Measurements from ENCODE around the gene ZFAND2A. TPM values are rescaled to one million over a fixed set of nuclear protein-coding genes. Genes with fewer than 3 reads are reported as not detected.
"Not testable (repeated sequence)": the region's sequence is repeated elsewhere in the genome, so short reads cannot be mapped to it uniquely, and the experiment has no call there.

ZFAND2A gene
- total RNA-seq, 4 donors from 2014 or later: 6.4 to 23.3 (median 14.0) TPM

GRCh38 chr7:1174881-1175596 lies 15.0 kb upstream of the ZFAND2A start:
- H3K27ac ChIP-seq: no peak overlapping the region
- H3K4me1 ChIP-seq: peaks cover 0 to 22% (median 5%) of the 10 kb centered on the region in 3 donors
- no peak overlapping the region for H3K4me3 ChIP-seq
- intact Hi-C loops (cut with DNase I): loop anchor here (10.0 kb wide), 1 partner anchor 180 kb away; no protein-coding TSS in a partner anchor
- H3K36me3 ChIP-seq: no peaks in the 10 kb centered on the region
- DNase-seq: no peak
- no peaks in the 10 kb centered on the region for H3K9me3 ChIP-seq
- H3K27me3 ChIP-seq: peaks cover 0 to 9% (median 0%) of the 10 kb centered on the region in 4 donors
- 88 to 96% methylated on average over 14 to 15 of the region's 29 CpGs for WGBS, 2 donors
- TF ChIP-seq POLR2A (IDR thresholded peaks at IDR 0.05): no peak
- no peak for TF ChIP-seq CTCF (IDR thresholded peaks at IDR 0.05)

- Histone ChIP-seq H3K27ac (no peak overlapping the region), H3K27me3 (peaks cover 0 to under 1% (median 0%) of the 10 kb centered on the region in 4 donors), H3K36me3 (no peaks in the 10 kb centered on the region), H3K4me1 (peaks cover 0 to 32% (median 6%) of the 10 kb centered on the region in 3 donors), H3K9me3 (no peaks in the 10 kb centered on the region), H3K4me3 (no peak overlapping the region)
- intact Hi-C loops (cut with DNase I): loop anchor here (10.0 kb wide), 1 partner anchor 179 kb away; no protein-coding TSS in a partner anchor
- no peak for TF ChIP-seq POLR2A (IDR thresholded peaks at IDR 0.05)
- no peak for TF ChIP-seq CTCF (IDR thresholded peaks at IDR 0.05)
- no peak for DNase-seq
- WGBS, 2 donors: 82 to 92% methylated on average over 8 to 11 of the region's 11 CpGs
These were observed 14.0 kb upstream of the ZFAND2A start for GRCh38 chr7:1174002-1174401.

- 79 to 82% methylated on average over 17 to 21 of the region's 27 CpGs for WGBS, 2 donors
- TF ChIP-seq POLR2A (IDR thresholded peaks at IDR 0.05): no peak
- TF ChIP-seq CTCF (IDR thresholded peaks at IDR 0.05): no peak
- H3K4me3 ChIP-seq: no peak overlapping the region
- intact Hi-C loops (cut with DNase I): loop anchor here (10.0 kb wide), 1 partner anchor 178 kb away; no protein-coding TSS in a partner anchor
- H3K36me3 ChIP-seq: no peaks in the 10 kb centered on the region
- H3K9me3 ChIP-seq: no peaks in the 10 kb centered on the region
- no peaks in the 10 kb centered on the region for H3K27me3 ChIP-seq
- no peak for DNase-seq
- peaks cover 0 to 34% (median 6%) of the 10 kb centered on the region in 3 donors for H3K4me1 ChIP-seq
- no peak overlapping the region for H3K27ac ChIP-seq
These were observed 12.9 kb upstream of the ZFAND2A start for GRCh38 chr7:1172666-1173523.

- H3K27ac ChIP-seq, H3K9me3 ChIP-seq, H3K27me3 ChIP-seq, H3K36me3 ChIP-seq, H3K4me3 ChIP-seq, DNase-seq: not testable (repeated sequence)
- H3K4me1 ChIP-seq: peaks cover 0 to 28% (median 6%) of the 10 kb centered on the region in 3 donors
- 71 to 72% methylated on average over 6 to 7 of the region's 7 CpGs for WGBS, 2 donors
- intact Hi-C loops (cut with DNase I): loop anchor here (10.0 kb wide), 1 partner anchor 177 kb away; no protein-coding TSS in a partner anchor
These were observed 11.5 kb upstream of the ZFAND2A start for GRCh38 chr7:1171516-1171915.

- no peak overlapping the region for H3K4me3 ChIP-seq
- H3K36me3 ChIP-seq: no peaks in the 10 kb centered on the region
- TF ChIP-seq POLR2A (IDR thresholded peaks at IDR 0.05) (no peak), CTCF (IDR thresholded peaks at IDR 0.05) (no peak)
- no peaks in the 10 kb centered on the region for H3K9me3 ChIP-seq
- H3K27me3 ChIP-seq: no peaks in the 10 kb centered on the region
- intact Hi-C loops (cut with DNase I): loop anchor here (10.0 kb wide), 1 partner anchor 176 kb away; no protein-coding TSS in a partner anchor
- whole genome bisulfite sequencing, 2 donors: 60 to 100% methylated on average over 3 to 8 of the region's 26 CpGs
- H3K27ac ChIP-seq: no peak overlapping the region
- DNase-seq: no peak
- H3K4me1 ChIP-seq: peaks cover 0 to 22% (median 4%) of the 10 kb centered on the region in 3 donors
These were observed 10.9 kb upstream of the ZFAND2A start for GRCh38 chr7:1170741-1171501.

Measured in esophagus squamous epithelium (tissue), 5 donors.